Epithelial cell of prostate (primary cell): ENCODE measurements around the gene PVR.

Experiments
- DNase-seq: peaks from one replicate; pipeline ENCODE4 v3.0.0-alpha.2; 2011; ENCODE audit warnings: low read depth, low spot score
- H3K27ac ChIP-seq: fragments of 450-650 bp; 2 replicates; pipeline ENCODE4 v1.5.1; 2017; ENCODE audit warnings: mild to moderate bottlenecking

Gene PVR

DNA sequence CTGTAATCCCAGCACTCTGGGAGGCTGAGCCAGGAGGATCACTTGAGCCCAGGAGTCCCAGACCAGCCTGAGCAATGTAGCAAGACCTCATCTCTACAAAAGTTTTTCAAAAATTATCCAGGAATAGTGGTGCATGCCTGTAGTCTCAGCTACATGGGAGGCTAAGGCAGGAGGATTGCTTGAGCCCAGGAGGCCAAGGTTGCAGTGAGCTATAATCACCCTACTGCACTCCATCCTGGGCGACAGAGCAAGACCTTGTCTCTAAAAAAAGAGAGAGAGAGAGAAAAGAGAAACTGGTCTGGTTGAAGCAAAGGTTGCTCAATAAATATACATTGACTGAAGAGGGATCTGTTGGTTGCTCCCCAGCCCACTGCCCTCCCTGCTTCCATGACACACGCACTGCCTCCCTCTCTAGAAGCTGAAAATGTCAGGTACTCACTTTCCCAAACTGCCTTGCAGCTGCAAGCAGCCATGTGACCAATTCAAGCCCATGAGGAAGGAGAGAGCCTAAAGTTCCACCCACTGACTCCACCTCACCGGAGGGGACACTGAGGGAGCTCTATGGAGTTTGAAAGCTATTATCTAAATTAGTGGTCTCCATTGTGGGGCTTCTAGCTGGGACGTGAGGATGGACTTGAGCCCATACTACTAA is 69.3 kb downstream of the PVR start:
- H3K27ac ChIP-seq = no peak overlapping the region
- DNase-seq = no peak
